Measurements from ENCODE around the gene RAPGEF3. TPM values are rescaled to one million over a fixed set of nuclear protein-coding genes. Genes with fewer than 3 reads are reported as not detected.
A peak's percentile ranks its signal among the peaks of the same experiment; 100 is the strongest.

RAPGEF3 gene
- total and polyA plus RNA-seq, 3 donors from 2014 or later: 13.9 to 30.2 (median 24.6) TPM

GRCh38 chr12:47742253-47742825, 16.3 kb downstream of the RAPGEF3 start:
- 74 to 84% methylated on average over 7 of the region's 7 CpGs for WGBS, 2 donors
- TF ChIP-seq POLR2A (IDR thresholded peaks at IDR 0.05) (no peak), CTCF (IDR thresholded peaks at IDR 0.05) (peak; percentile 86 to 95 (median 87))
- H3K4me3 ChIP-seq: no peak overlapping the region
- no peaks in the 10 kb centered on the region for H3K27me3 ChIP-seq
- H3K4me1 ChIP-seq: peaks cover 38% of the 10 kb centered on the region
- peak; percentile 74 for DNase-seq
- H3K36me3 ChIP-seq (ENCODE audit: low read depth, missing control alignments): no peaks in the 10 kb centered on the region
- intact Hi-C loops (cut with DNase I; ENCODE audit: low total_unique reads): no loop called here
- H3K9me3 ChIP-seq: no peaks in the 10 kb centered on the region
- H3K27ac ChIP-seq: no peak overlapping the region

GRCh38 chr12:47741340-47741703, 17.4 kb downstream of the RAPGEF3 start:
- Histone ChIP-seq H3K4me3 (no peak overlapping the region), H3K4me1 (peaks cover 48% of the 10 kb centered on the region), H3K27me3 (no peaks in the 10 kb centered on the region), H3K27ac (no peak overlapping the region), H3K9me3 (no peaks in the 10 kb centered on the region), H3K36me3 (ENCODE audit: low read depth, missing control alignments) (no peaks in the 10 kb centered on the region)
- TF ChIP-seq POLR2A (IDR thresholded peaks at IDR 0.05) (no peak), CTCF (IDR thresholded peaks at IDR 0.05) (no peak)
- 20 to 33% methylated on average over 1 to 4 of the region's 4 CpGs for WGBS, 2 donors
- DNase-seq: peak; percentile 86
- intact Hi-C loops (cut with DNase I; ENCODE audit: low total_unique reads): no loop called here

GRCh38 chr12:47740606-47741339, 17.9 kb downstream of the RAPGEF3 start:
- peaks cover 53% of the 10 kb centered on the region for H3K4me1 ChIP-seq
- H3K9me3 ChIP-seq: no peaks in the 10 kb centered on the region
- H3K4me3 ChIP-seq: no peak overlapping the region
- 60 to 94% methylated on average over 8 to 19 of the region's 21 CpGs for whole genome bisulfite sequencing, 2 donors
- no peaks in the 10 kb centered on the region for H3K27me3 ChIP-seq
- H3K36me3 ChIP-seq (ENCODE audit: low read depth, missing control alignments): no peaks in the 10 kb centered on the region
- peak overlapping the region; percentile 8 to 83 for H3K27ac ChIP-seq
- intact Hi-C loops (cut with DNase I; ENCODE audit: low total_unique reads): no loop called here
- no peak for DNase-seq
- no peak for TF ChIP-seq POLR2A (IDR thresholded peaks at IDR 0.05)
- no peak for TF ChIP-seq CTCF (IDR thresholded peaks at IDR 0.05)

GRCh38 chr12:47739979-47740378, 18.7 kb downstream of the RAPGEF3 start:
- no peaks in the 10 kb centered on the region for H3K9me3 ChIP-seq
- intact Hi-C loops (cut with DNase I; ENCODE audit: low total_unique reads): no loop called here
- peaks cover 61% of the 10 kb centered on the region for H3K4me1 ChIP-seq
- 66 to 73% methylated on average over 5 to 12 of the region's 12 CpGs for WGBS, 2 donors
- H3K27ac ChIP-seq: peak overlapping the region; percentile 8 to 83
- no peaks in the 10 kb centered on the region for H3K27me3 ChIP-seq
- no peak for TF ChIP-seq CTCF (IDR thresholded peaks at IDR 0.05)
- TF ChIP-seq POLR2A (IDR thresholded peaks at IDR 0.05): no peak
- DNase-seq: no peak
- no peaks in the 10 kb centered on the region for H3K36me3 ChIP-seq (ENCODE audit: low read depth, missing control alignments)
- no peak overlapping the region for H3K4me3 ChIP-seq
